NCI-H2171 treated with DMSO at 0.1 percent for 48 hours (cell line): ENCODE measurements around the gene ZGPAT.
A peak's percentile ranks its signal among the peaks of the same experiment; 100 is the strongest.
"Not testable (repeated sequence)": the region's sequence is repeated elsewhere in the genome, so short reads cannot be mapped to it uniquely, and the experiment has no call there.

ENCODE experiments used
- DNase-seq: peaks from one replicate; lab custom pipeline; 2025; lab: John Stamatoyannopoulos, UW

ZGPAT gene

GRCh38 chr20:63765082-63765873 lies 57.4 kb downstream of the ZGPAT start:
- no peak for DNase-seq

- no peak for DNase-seq
Observed at GRCh38 chr20:63765902-63766301, 58.1 kb downstream of the ZGPAT start.

- peak; percentile 92 for DNase-seq
Observed at GRCh38 chr20:63766695-63767426, 59.0 kb downstream of the ZGPAT start.

GRCh38 chr20:63767456-63767855 lies 59.6 kb downstream of the ZGPAT start:
- DNase-seq, result no peak

GRCh38 chr20:63767886-63768285 lies 60.0 kb downstream of the ZGPAT start:
- no peak for DNase-seq

DNA sequence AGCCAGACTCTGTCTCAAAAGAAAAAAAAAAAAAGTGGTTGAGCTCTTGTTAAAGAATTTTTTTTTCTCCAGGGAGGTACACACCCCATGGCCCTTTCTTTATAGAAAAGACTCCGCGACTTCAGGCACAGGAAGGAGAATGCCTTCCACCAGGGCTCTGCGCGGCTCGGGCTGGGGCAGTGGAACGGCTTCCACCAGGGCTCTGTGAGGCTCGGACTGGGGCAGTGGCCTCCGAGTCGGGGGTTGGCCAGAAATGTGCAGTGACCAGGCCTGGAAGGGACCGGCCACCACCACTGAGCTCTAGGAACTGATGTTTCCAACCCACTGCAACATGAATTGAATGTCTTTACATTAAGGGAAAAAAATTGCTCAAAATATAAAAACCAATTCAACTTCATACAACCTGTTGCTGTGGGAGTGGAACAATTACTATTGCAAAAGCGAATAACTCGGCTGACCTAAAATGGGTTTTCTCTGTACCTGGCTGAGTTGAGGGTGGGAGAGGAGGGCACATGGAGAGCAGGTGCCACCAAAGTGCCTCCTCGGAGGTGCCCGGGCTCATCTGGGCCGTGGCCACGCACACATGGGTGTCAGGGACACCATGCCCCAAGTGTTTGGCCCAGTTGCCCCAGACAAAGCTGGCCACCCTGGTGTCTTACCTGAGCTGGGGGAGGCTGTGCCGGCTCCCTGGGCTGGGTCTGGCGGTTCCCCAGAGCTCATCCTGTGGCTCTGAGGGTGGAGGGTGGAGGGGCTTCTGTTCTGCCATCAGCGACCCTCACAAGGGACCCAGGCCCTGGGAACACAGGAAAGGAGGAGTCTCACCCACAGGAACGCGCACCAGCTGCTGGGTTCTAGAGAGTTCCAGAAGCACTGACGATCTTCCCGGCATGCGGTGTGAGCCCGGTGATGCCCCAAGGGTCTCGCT lies 61.0 kb downstream of the ZGPAT start:
- no peak for DNase-seq

DNA sequence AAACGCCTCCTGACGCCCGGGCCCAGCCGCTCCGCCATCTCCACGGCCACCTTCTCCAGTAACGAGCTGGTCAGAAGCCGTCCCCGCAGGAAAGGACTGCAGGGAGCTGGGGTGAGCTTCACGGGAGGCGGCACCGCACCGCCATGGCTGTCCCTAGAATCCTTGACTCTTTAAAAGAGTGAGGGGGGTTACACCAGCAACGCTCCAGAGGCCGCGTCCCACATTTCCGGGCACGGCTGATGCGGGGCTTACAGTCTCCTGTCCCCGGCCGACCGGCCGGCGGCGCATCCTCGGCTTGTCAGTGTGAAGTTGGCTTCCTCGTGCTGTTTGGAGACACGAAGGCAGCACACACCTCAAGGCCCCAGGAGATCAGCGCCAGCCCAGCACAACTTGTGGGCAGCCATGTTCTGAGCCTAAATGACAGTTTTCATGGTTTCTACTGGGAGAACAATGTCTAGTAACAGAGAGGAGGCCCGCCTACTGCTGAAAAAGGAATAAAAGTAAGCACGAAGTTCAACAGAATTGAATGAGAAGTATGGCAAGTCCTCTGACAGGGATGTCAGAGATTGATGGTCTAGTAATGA lies 62.1 kb downstream of the ZGPAT start:
- no peak for DNase-seq

GRCh38 chr20:63771046-63771707 lies 63.3 kb downstream of the ZGPAT start:
- no peak for DNase-seq

DNA sequence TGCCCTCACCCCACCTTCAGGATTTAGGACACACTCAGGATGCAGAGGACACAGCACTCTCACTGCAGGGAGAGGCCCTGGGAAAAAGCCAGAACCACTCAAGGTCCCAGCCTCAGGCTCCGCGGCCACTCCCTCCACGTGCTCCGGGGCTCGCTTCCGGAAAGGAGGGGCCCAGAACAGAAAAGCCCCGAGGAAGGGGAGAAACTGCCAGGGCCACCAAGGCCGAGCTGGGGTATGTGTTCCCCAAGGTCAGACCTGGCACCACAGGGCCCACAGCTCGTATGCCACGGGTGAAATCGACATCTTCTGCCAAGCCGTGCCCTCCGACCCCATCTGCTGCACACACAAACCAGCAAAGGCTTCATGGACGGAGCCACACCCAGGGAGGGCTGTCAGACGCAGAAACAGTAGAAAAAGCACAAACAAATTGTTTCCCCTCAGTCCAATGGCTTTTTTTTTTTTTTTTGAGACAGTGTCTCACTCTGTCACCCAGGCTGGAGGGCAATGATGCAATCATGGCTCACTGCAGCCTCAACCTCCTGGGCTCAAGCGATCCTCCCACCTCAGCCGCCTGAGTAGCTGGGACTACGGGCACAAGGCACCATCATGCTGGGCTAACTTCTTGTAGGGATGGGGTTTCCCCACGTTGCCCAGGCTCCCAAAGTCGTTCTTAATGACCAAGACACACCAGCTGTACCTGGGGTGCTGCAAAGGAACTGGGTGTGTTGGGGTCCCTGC lies 65.1 kb downstream of the ZGPAT start:
- DNase-seq, result no peak

DNA sequence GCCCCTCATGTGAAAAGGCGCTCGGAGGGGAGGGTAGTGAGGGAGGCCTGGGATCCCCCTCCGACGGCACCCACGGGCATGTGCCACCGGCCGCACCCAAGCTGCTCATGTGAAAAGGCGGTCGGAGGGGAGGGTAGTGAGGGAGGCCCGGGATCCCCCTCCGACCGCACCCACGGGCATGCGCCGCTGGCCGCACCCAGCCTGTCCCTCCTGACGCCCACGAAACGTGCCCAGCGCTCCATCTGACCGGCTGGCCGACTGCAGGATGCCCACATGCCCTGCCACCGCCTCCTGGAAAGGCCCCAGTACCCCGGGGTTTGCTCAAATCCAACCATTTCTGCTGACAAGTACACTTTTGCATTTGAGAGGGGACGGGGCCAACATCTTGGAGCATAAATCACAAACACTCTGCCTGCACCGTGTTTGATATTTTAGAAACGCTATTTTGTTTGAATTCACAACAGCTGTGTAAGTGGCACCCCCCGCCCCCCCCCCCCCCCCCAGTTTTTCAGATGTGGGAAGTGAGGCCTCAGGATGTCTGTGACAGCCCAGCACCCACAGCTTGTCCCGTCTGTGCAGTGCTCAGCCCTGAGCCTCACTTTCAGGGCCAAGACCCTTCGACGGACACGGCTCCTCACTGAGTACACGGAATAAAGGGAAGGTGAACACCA lies 65.9 kb downstream of the ZGPAT start:
- DNase-seq, result no peak

GRCh38 chr20:63774306-63774705 lies 66.5 kb downstream of the ZGPAT start:
- peak; percentile 73 for DNase-seq

DNA sequence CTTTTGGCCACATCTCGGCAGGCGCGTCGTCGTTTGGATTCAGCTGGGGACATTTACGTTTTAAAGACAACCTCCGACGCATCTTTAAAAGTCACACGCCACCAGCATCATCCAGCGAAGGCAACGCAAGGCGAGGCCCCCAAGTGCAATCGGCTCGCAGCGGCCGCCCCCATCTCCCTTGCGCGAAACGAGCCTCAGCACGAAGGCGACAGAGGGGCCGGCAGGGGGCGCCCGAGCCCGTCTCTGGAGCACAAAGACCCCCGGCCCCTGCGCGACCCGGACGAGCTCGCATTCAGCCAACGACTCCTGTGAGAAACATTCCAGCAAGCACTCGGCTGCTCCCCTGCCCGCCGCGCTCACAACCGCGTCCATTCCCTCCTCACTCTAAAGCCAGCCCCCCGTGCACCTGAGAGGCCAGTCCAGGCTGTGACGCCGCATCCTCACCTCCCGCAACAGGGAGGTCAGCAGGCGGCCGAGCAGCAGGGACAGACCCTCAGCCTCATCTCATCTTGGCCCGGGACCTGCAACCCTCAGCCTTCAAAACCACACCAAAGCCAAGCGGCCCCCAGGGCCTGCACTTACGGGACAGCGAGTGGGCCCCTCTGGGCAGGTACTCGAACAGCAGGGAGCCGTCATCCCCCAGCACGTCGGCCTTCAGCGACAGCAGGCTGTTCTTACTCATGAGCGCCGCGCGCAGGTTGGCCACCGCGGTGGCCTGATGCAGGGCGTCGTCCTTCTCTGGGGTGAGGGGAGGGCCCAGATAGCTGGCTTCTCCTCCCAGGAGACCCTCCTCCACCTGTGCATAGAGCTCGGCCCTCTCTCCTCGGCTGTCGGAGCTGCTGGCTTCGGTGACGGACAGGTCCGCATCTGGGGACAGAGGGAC lies 67.5 kb downstream of the ZGPAT start:
- DNase-seq, result no peak

GRCh38 chr20:63776875-63777274 lies 69.0 kb downstream of the ZGPAT start:
- not testable (repeated sequence) for DNase-seq

DNA sequence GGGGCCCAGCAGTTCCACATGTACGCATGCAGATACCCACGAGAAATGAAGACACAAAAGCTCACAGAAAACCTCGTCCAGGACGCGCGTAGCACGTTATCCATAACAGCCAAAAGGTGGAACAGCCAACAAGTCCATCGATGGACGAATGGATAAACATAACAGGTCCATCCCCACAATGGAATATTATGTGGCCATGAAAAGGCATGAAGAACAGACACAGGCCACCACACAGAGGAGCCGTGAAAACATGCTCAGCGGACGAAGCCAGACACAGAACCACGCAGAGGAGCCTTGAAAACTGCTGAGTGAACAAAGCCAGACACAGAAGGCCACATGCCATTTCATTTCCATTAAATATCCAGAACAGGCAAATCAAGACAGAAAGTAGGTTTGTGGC lies 69.8 kb downstream of the ZGPAT start:
- no peak for DNase-seq

DNA sequence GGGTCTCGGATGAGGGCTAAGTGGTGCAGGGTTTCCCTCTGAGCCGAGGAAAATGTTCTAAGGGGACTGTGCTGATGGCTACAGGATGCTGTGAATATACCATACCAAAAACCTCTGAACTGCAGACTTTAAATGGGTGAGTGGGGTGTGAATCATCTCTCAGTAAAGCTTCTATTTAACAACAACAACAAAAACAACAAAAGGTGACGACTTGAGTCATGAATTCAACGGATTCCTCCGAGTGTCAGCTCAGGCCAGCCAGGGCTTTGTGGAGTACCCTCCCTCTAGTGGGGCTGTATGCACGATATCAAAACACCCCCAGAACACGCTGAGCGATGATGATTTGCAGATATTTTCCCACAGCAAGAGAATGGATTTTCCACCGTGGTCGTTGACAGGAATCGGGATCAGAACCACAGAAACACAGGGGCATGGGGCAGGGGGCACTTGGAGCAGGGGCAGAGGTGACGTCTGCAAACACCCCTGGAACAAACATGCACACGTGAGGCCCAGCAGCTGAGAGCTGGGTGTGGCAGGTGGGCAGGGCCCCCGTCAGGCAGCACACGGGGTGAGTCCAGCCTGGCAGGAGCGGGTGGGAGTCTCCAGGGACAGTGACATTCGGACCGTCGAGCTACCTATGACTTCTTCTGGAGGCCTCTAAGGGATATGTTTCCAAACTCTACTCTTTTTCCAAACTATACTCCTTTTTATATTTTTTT lies 70.4 kb downstream of the ZGPAT start:
- no peak for DNase-seq

DNA sequence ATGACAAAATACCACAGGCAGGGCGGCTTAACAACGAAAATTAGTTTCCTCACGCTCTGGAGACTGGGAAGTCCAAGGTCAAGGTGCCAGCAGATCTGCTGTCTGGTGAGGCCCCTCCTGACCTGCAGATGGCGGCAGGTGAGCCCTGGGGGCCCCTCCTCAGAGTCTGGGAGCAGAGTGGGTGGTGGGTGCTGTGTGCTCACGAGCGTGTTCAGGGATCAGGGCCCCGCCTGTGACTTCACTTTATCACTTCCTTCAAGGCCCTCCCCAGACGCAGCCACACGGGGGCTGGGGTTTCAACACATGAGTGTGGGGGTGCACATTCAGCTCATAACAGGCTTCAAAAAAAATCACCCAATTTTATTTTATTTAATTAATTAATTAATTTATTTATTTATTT lies 71.0 kb downstream of the ZGPAT start:
- no peak for DNase-seq

GRCh38 chr20:63781181-63781580 lies 73.3 kb downstream of the ZGPAT start:
- DNase-seq, result no peak

- DNase-seq, result no peak
Observed at GRCh38 chr20:63782051-63782471, 74.2 kb downstream of the ZGPAT start.
